Prostate gland (tissue), 2 donors: ENCODE measurements around the gene ARHGAP6. TPM values are rescaled to one million over a fixed set of nuclear protein-coding genes. Genes with fewer than 3 reads are reported as not detected.

ENCODE experiments used
- DNase-seq: peaks from one replicate; pipeline ENCODE4 v3.0.0-alpha.2; 2019; ENCODE audit warnings: low spot score
- H3K27ac ChIP-seq, 2 donors: fragments of 200-600 bp; sonication (generic); 2 replicates each; pipeline ENCODE4 v1.5.1; 2017 to 2019
- H3K27me3 ChIP-seq: fragments of 200-600 bp; sonication (generic); replicated peaks from 2 replicates; pipeline ENCODE4 v1.5.1; 2019; ENCODE audit not compliant: insufficient read depth
- H3K36me3 ChIP-seq, 2 donors: fragments of 200-600 bp; sonication (generic); 1 replicate in 1 of 2; 2 replicates in 1 of 2; pipeline versions ENCODE4 v1.5.1 to v1.8.1; 2017 to 2019
- H3K4me1 ChIP-seq: fragments of 200-600 bp; sonication (generic); replicated peaks from 2 replicates; pipeline ENCODE4 v1.5.1; 2019
- H3K4me3 ChIP-seq, 2 donors: fragments of 200-600 bp; sonication (generic); 2 replicates each; pipeline ENCODE4 v1.5.1; 2017 to 2019
- H3K9me3 ChIP-seq: fragments of 200-600 bp; sonication (generic); 2 replicates; pipeline ENCODE4 v1.5.1; 2017
- CTCF ChIP-seq, 4 experiments: fragments of 200-600 bp in 2 of 4; fragments of 450-650 bp in 2 of 4; sonication (generic) in 2 of 4; IDR thresholded peaks; 1 replicate in 3 of 4; 2 replicates in 1 of 4; pipeline ENCODE4 v1.5.1; 2016 to 2019; ENCODE audit warnings: antibody characterized with exemption in 4 of 4, mild to moderate bottlenecking in 2 of 4, moderate library complexity in 2 of 4
- POLR2A ChIP-seq: fragments of 450-650 bp; IDR thresholded peaks from one replicate; pipeline ENCODE4 v1.6.1; 2016; ENCODE audit warnings: antibody characterized with exemption, mild to moderate bottlenecking
- POLR2AphosphoS5 ChIP-seq: sonication (generic); formaldehyde crosslinking; IDR thresholded peaks from one replicate; pipeline ENCODE4 v1.6.1; 2017; ENCODE audit warnings: antibody characterized with exemption
- WGBS: methylation state at CpG from one replicate; pipeline ENCODE4 v1.1.5; 2018; 5-methylcytosine and 5-hydroxymethylcytosine counted together
- intact Hi-C: fragments of 100-400 bp; cut with DNase I; formaldehyde crosslinking; loops from one replicate; pipeline ENCODE4 v1.14.2; 2022
- total RNA-seq, 2 donors: library from RNA; depleted of rRNA; stranded (reverse); fragments of >200 nt; gene quantifications; one replicate each; pipeline ENCODE4 v1.1.0, GENCODE V29; 2016

ARHGAP6 gene
- total RNA-seq, 2 donors from 2014 or later, result 72.6 to 73.7 TPM

DNA sequence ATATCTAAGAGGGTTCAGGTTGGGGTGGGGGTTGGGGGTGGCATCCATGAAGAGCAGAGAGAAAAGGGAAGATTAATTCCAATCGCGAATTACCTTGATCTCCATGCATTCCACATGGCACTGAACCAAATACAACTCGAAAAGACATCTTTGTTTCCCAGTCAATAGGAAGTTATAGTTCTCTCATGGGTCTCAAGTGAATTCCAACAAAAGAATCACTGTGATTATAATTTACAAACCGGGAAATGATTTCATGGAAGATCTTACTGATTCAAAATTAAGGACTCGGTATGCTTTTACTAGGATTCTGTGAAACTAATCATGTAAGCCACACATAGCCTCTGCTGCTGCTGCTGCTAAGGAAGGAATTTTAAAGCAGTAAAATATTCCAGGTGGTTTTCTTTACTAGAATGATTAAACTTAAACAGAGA is 399.1 kb downstream of the ARHGAP6 start:
- H3K27me3 ChIP-seq, result no peaks in the 10 kb centered on the region
- no peaks in the 10 kb centered on the region for H3K4me1 ChIP-seq
- no peak overlapping the region for H3K4me3 ChIP-seq
- H3K27ac ChIP-seq, result peak overlapping the region; percentile 44 to 56
- WGBS, result 10% methylated on average over 5 of the region's 5 CpGs
- no peak for DNase-seq
- TF ChIP-seq CTCF (IDR thresholded peaks at IDR 0.05) (no peak), POLR2A (no peak), POLR2AphosphoS5 (no peak)
- no peaks in the 10 kb centered on the region for H3K36me3 ChIP-seq
- intact Hi-C loops, result no loop called here
- H3K9me3 ChIP-seq, result no peaks in the 10 kb centered on the region

DNA sequence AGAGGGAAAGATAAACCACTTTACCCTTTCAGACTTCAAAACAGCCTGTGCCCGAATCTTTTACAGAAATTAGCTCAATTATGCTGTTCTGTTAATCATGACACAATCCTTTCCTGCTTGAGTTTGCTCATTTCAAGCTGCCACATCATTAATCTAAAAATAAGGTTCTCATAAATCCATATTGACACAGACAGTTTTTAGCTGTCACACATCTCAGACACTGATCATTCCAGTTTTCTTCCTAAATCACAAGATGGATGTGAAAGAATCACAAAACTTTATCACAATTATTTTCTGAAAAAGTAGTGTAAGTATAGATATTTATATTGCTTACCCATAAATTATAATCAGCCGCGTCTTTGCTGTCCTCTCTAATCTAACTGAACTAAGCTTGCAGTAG is 400.4 kb downstream of the ARHGAP6 start:
- DNase-seq, result no peak
- 16% methylated on average over 3 of the region's 3 CpGs for WGBS
- no peak for TF ChIP-seq CTCF (IDR thresholded peaks at IDR 0.05)
- intact Hi-C loops, result no loop called here
- Histone ChIP-seq H3K4me1 (no peaks in the 10 kb centered on the region), H3K27me3 (no peaks in the 10 kb centered on the region), H3K27ac (peak overlapping the region; percentile 44 to 56), H3K9me3 (no peaks in the 10 kb centered on the region), H3K36me3 (no peaks in the 10 kb centered on the region), H3K4me3 (peak overlapping the region; percentile 18 to 21)

GRCh38 chrX:11264925-11265324 is 400.8 kb downstream of the ARHGAP6 start:
- intact Hi-C loops, result no loop called here
- DNase-seq, result no peak
- Histone ChIP-seq H3K4me1 (no peaks in the 10 kb centered on the region), H3K27me3 (no peaks in the 10 kb centered on the region), H3K27ac (peak overlapping the region; percentile 44 to 56), H3K4me3 (peak overlapping the region; percentile 18 to 21), H3K9me3 (no peaks in the 10 kb centered on the region), H3K36me3 (no peaks in the 10 kb centered on the region)
- 43% methylated on average over 1 of the region's 1 CpG for WGBS
- TF ChIP-seq POLR2A, result no peak
- no peak for TF ChIP-seq CTCF (IDR thresholded peaks at IDR 0.05)
- TF ChIP-seq POLR2AphosphoS5, result no peak

GRCh38 chrX:11261260-11261659 is 404.5 kb downstream of the ARHGAP6 start:
- DNase-seq, result no peak
- Histone ChIP-seq H3K4me3 (no peak overlapping the region), H3K27ac (peak overlapping the region in 1 of 2 donors; percentile 11), H3K9me3 (no peaks in the 10 kb centered on the region), H3K4me1 (no peaks in the 10 kb centered on the region), H3K27me3 (no peaks in the 10 kb centered on the region), H3K36me3 (no peaks in the 10 kb centered on the region)
- TF ChIP-seq POLR2A (no peak), POLR2AphosphoS5 (no peak), CTCF (IDR thresholded peaks at IDR 0.05) (no peak)
- WGBS, result 95% methylated on average over 1 of the region's 1 CpG
- intact Hi-C loops, result no loop called here

DNA sequence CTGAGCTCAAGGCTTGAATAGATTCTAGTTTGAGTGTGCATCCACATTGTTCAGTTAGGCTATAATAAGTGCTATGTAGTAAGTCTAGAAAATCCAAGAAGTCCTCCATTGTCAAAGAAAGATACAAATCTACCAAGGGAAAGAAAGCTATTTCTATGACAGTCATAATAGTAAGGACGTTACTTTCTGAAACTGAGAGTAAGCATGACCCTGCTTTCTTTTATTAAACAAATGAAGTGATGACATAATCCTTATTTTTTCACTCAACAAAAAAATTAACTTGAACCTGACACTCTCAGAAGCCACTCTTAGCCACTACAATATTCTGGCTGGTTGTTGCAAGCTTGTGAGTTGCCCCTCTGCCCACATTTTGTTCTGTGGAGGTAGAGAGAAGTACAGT is 406.3 kb downstream of the ARHGAP6 start:
- H3K9me3 ChIP-seq, result no peaks in the 10 kb centered on the region
- intact Hi-C loops, result no loop called here
- 89% methylated on average over 1 of the region's 1 CpG for WGBS

More for the DNA sequence above, 406.3 kb downstream of the ARHGAP6 start:
- Histone ChIP-seq H3K27me3 (no peaks in the 10 kb centered on the region), H3K4me1 (no peaks in the 10 kb centered on the region), H3K36me3 (no peaks in the 10 kb centered on the region), H3K27ac (peak overlapping the region in 1 of 2 donors; percentile 35), H3K4me3 (no peak overlapping the region)
- no peak for DNase-seq
- TF ChIP-seq CTCF (IDR thresholded peaks at IDR 0.05), result no peak
- TF ChIP-seq POLR2A, result no peak
- no peak for TF ChIP-seq POLR2AphosphoS5
